HG03280 (cell line): ENCODE measurements around the gene ASTN2.

ENCODE experiments used
- ATAC-seq: cut with Tn5 transposase; IDR thresholded peaks from one replicate; pipeline ENCODE4 v1.9.1; 2021; ENCODE audit warnings: mild to moderate bottlenecking, moderate library complexity; ENCODE audit not compliant: unreplicated experiment

ASTN2 gene

DNA sequence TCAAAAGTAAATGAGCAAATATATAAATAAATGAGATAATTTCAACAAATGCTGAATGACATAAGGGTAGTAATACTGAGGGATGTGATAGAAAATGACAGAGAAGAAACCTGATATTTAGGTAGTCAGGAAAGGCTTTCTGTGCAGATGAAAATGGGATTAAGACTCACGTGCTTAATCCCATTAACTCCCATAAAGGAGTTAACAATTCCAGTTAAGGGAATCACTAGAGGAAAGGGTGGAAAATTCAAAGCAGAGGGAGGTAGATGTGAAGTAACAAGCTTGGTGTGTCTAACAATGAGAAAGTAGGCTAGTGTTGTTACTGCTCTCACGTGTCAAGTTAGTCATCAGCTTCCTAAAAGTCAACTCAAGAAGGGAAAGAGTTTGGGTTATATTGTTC lies 818.2 kb downstream of the ASTN2 start:
- no peak for ATAC-seq

- no peak for ATAC-seq
Measured at GRCh38 chr9:116594547-116594946, 820.3 kb downstream of the ASTN2 start.

- no peak for ATAC-seq
Measured at GRCh38 chr9:116592970-116593369, 821.9 kb downstream of the ASTN2 start.

DNA sequence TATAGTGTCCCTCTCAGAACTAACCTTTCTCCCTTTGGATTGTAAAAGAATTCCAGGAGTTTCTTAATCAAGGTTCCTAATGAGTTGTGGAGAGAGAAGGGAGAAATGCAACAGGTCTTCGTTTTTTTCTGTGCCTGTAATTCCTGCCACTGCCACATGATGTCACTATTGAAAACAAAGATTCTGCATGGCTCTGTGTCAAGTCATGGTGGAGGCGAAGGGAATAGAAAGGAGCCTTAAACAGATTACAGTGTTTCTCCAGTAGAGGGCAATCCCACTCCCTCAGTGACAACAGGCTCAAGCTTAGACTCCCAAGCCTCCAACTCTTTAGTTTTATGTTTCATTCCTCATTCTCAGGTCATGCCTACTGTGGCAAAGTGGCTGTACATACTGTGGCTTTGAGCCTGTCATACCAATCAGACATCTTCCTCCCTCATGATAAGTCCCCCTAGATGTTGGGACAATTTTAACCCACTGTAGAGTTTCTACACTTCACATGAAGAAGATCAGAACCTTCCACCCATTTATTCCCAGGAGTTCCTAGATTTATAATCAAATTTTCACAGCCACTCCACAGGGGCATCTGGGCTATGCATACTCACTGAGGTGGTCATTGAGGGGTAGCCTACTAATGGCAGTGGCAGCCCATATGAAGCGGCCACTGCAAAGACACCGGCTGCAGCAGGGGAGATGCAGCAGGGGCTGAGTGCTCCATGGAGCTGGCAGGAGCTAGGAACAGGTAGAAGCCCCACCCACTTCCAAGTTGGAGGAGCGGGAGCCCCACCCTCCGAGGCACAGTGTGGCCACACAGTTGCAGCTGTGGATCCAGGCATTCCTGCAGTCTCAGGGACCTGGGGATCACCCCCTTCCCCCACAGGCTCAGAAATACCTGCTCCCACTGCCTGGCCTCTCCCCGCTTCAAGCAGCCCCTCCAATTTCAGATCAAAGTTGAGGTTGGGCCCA lies 825.2 kb downstream of the ASTN2 start:
- ATAC-seq = no peak

DNA sequence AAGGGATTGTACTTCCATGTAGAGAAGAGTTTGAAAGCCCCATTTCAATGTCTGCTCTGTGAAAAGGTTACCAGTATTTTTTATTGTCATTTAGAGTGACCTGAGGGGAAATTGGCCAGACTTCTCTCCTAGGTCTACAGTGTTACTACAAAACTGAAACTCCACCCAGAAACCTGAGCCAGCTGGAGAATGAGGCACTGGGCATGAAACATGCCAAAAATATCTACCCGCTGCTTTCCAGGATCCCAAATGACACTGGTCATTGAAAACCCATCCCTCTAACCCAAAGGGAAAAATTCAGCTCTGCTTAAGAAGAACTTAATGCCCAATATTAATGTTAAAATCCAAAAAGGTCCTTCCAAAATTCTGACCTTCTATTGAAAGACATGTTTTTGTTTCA lies 826.9 kb downstream of the ASTN2 start:
- ATAC-seq = no peak

DNA sequence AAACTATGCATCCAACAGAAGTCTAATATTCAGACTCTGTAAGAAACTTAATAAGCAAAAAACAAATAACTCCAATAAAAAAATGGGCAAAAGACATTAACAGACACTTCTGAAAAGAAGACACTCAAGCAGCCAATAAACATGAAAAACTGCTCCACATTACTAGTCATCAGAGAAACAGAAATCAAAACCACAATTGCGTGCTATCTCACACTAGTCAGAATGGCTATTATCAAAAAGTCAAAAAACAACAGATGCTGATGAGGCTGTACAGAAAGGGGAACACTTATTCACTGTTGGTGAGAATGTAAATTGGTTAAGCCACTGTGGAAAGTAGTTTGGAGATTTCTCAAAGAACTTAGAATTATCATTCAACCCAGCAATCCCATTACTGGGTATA lies 829.0 kb downstream of the ASTN2 start:
- no peak for ATAC-seq

DNA sequence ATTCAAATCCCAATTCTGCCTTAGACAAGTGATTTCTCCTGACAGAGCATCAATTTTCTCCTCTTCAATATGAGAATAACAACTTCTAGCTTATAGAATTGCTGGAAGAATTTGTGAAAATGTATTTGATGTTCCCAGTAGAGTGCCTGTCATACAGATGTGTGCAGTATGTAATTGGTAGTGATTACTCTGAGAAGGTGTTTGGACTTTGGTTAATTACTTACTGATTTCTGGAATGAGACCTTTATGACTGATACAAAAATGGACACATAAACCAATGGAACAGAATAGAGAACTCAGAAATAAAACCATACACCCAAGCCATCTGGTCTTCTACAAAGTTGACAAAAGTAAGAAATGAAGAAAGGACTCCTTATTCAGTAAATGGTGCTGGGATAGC lies 829.7 kb downstream of the ASTN2 start:
- ATAC-seq = no peak

GRCh38 chr9:116580853-116581252 lies 834.0 kb downstream of the ASTN2 start:
- no peak for ATAC-seq

GRCh38 chr9:116576386-116576785 lies 838.5 kb downstream of the ASTN2 start:
- ATAC-seq = no peak

GRCh38 chr9:116574027-116574679 lies 840.7 kb downstream of the ASTN2 start:
- no peak for ATAC-seq

- peak; percentile 82 for ATAC-seq
Measured at GRCh38 chr9:116572095-116572748, 842.6 kb downstream of the ASTN2 start.

- ATAC-seq = no peak
Measured at GRCh38 chr9:116569111-116569510, 845.7 kb downstream of the ASTN2 start.

GRCh38 chr9:116566677-116567488 lies 848.0 kb downstream of the ASTN2 start:
- ATAC-seq = no peak

GRCh38 chr9:116565986-116566385 lies 848.9 kb downstream of the ASTN2 start:
- no peak for ATAC-seq

DNA sequence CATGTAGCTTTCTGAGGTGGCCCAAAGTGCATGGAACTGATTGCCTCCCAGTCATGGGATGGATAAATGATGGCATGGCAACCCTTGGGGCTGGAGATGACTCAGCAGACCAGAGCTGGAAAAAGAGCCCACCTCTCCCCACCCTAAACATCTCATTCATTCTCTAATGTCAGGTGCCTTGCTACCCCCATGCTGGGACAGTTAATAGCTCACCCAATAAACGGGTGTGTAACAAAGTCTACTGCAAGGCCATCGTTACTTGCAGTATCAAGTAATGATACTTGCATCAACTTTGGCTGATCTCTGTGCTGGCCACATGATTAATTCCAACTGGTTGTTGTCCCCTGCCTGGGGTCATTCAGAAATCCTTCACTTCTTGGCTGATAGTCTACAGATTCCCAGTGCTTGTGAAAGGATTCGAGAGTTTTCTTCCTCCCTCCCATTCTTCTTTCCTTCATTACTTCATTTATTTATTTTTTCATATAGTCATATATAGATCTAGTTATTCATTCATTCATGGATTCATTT lies 850.5 kb downstream of the ASTN2 start:
- ATAC-seq = no peak

GRCh38 chr9:116558818-116559540 lies 855.9 kb downstream of the ASTN2 start:
- no peak for ATAC-seq

DNA sequence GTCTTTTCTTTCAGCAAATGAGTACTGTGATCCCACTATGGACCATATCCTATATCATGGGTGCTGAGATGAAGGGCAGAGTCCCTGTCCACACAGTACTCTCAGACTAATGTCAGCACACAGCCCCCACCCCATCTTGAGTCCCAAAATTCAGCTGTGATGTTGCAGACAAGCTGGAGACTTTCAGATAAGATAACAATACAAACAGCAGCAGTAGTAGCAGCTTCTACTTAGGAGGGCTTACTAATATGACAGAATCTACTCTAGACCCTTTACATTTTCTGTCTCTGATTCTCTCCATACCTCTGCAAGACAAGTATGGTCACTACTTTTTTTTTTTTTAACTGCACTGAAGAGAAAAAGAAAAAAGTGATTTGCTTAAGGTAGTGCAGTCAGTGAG lies 856.8 kb downstream of the ASTN2 start:
- ATAC-seq = no peak

DNA sequence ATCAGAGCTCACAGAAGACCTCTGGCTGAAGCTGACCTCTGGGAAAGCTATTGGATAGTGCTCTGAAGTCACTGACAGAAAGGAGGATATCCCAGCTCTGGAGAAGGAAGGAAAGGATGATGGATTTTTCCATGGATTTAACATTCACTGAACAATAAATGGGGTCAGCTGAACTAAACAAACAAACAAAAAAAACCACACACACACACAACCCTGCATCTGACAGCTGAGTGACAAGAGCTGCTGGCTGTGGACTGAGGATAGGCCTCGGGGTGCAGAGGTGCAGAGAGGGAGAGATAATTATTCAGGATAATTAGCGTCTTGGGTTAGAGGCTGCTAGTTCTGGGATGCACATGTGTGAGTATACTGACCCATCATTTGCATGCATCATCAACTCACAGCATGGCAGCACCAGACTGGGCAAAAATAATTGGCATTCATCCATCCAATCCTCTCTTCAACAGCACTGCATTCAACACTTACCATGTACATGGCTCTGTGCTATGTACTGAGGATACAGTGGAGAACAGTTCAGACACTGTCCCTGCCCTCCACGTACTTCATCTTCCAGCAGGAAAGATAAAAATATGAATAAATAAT lies 859.2 kb downstream of the ASTN2 start:
- no peak for ATAC-seq

- no peak for ATAC-seq
Measured at GRCh38 chr9:116555119-116555518, 859.7 kb downstream of the ASTN2 start.
